GM19328 (cell line): ENCODE measurements around the gene CD3E.

Source experiments
- ATAC-seq: cut with Tn5 transposase; IDR thresholded peaks from one replicate; pipeline ENCODE4 v1.9.1; 2021; ENCODE audit warnings: mild to moderate bottlenecking, moderate library complexity; ENCODE audit not compliant: unreplicated experiment

The CD3E gene

GRCh38 chr11:118321386-118322082 is 17.0 kb downstream of the CD3E start:
- ATAC-seq = no peak

GRCh38 chr11:118322721-118323120 is 18.2 kb downstream of the CD3E start:
- no peak for ATAC-seq

GRCh38 chr11:118325283-118325682 is 20.8 kb downstream of the CD3E start:
- ATAC-seq = no peak

- no peak for ATAC-seq
Observed at GRCh38 chr11:118328745-118329144, 24.2 kb downstream of the CD3E start.

GRCh38 chr11:118334745-118335144 is 30.2 kb downstream of the CD3E start:
- ATAC-seq = no peak

GRCh38 chr11:118338637-118339061 is 34.1 kb downstream of the CD3E start:
- no peak for ATAC-seq

GRCh38 chr11:118339281-118339961 is 34.9 kb downstream of the CD3E start:
- ATAC-seq = no peak

- ATAC-seq = no peak
Observed at GRCh38 chr11:118340449-118340848, 35.9 kb downstream of the CD3E start.

- no peak for ATAC-seq
Observed at GRCh38 chr11:118341261-118341660, 36.7 kb downstream of the CD3E start.

- ATAC-seq = no peak
Observed at GRCh38 chr11:118341815-118342489, 37.4 kb downstream of the CD3E start.

GRCh38 chr11:118342503-118343161 is 38.1 kb downstream of the CD3E start, which contains the start of gene CD3D:
Gene CD3D, minus strand, starts transcription at chr11:118342705. Its CDS starts 98 bp downstream, at chr11:118342607.
- ATAC-seq = no peak

GRCh38 chr11:118343248-118343647 is 38.7 kb downstream of the CD3E start:
- ATAC-seq = no peak

GRCh38 chr11:118343981-118344515 is 39.5 kb downstream of the CD3E start, which contains the start of gene CD3G:
Gene CD3G, plus strand, starts transcription at chr11:118344344. Its CDS starts 80 bp downstream, at chr11:118344424.
- ATAC-seq = no peak

- no peak for ATAC-seq
Observed at GRCh38 chr11:118349475-118349874, 44.9 kb downstream of the CD3E start.

- no peak for ATAC-seq
Observed at GRCh38 chr11:118353084-118353710, 48.7 kb downstream of the CD3E start.

GRCh38 chr11:118358071-118358470 is 53.5 kb downstream of the CD3E start:
- no peak for ATAC-seq

- ATAC-seq = peak; percentile 93
Observed at GRCh38 chr11:118359295-118359958, 54.9 kb downstream of the CD3E start, which contains the start of gene UBE4A. Gene UBE4A, plus strand, starts transcription at chr11:118359600. Its CDS starts 5,481 bp downstream, at chr11:118365081.

- no peak for ATAC-seq
Observed at GRCh38 chr11:118364956-118365615, 60.6 kb downstream of the CD3E start.
